Non-pigmented ciliary epithelial cell (primary cell): ENCODE data around the gene AK2.
A peak's percentile ranks its signal among the peaks of the same experiment; 100 is the strongest.
"Not testable (repeated sequence)": the region's sequence is repeated elsewhere in the genome, so short reads cannot be mapped to it uniquely, and the experiment has no call there.

Experiments
- DNase-seq: peaks from one replicate; pipeline ENCODE4 v3.0.0-alpha.2; 2010; ENCODE audit warnings: low read depth

AK2 gene

GRCh38 chr1:33036526-33037503 lies at the start of gene AK2:
TSS of gene AK2 (minus strand) at chr1:33036883. CDS start at chr1:33036828, 55 bp downstream.
- peak; percentile 88 for DNase-seq

- DNase-seq: no peak
These were observed 49.7 kb upstream of the AK2 start for GRCh38 chr1:33086384-33086850.

- no peak for DNase-seq
These were observed 48.6 kb upstream of the AK2 start for GRCh38 chr1:33085332-33085731.

GRCh38 chr1:33082575-33083108 lies 46.0 kb upstream of the AK2 start:
- DNase-seq: no peak

GRCh38 chr1:33081554-33082305 lies 45.0 kb upstream of the AK2 start:
- DNase-seq: no peak

GRCh38 chr1:33080885-33081553 lies 44.3 kb upstream of the AK2 start, which contains the start of gene AZIN2:
TSS of gene AZIN2 (plus strand) at chr1:33081153. CDS start at chr1:33082250, 1,097 bp downstream.
- DNase-seq: peak; percentile 66

GRCh38 chr1:33080373-33080772 lies 43.7 kb upstream of the AK2 start:
- no peak for DNase-seq

GRCh38 chr1:33078030-33078591 lies 41.4 kb upstream of the AK2 start:
- no peak for DNase-seq

- no peak for DNase-seq
These were observed 37.7 kb upstream of the AK2 start for GRCh38 chr1:33074193-33074945.

- DNase-seq: no peak
These were observed 36.0 kb upstream of the AK2 start for GRCh38 chr1:33072707-33073106.

- DNase-seq: no peak
These were observed 33.9 kb upstream of the AK2 start for GRCh38 chr1:33070628-33071027.

GRCh38 chr1:33068108-33068507 lies 31.4 kb upstream of the AK2 start:
- not testable (repeated sequence) for DNase-seq

- DNase-seq: not testable (repeated sequence)
These were observed 29.8 kb upstream of the AK2 start for GRCh38 chr1:33066477-33066876.

- no peak for DNase-seq
These were observed 28.6 kb upstream of the AK2 start for GRCh38 chr1:33065301-33065700.

GRCh38 chr1:33064284-33064683 lies 27.6 kb upstream of the AK2 start:
- not testable (repeated sequence) for DNase-seq

- no peak for DNase-seq
These were observed 25.2 kb upstream of the AK2 start for GRCh38 chr1:33061834-33062233.

- peak; percentile 89 for DNase-seq
These were observed 23.9 kb upstream of the AK2 start for GRCh38 chr1:33060579-33061083.

GRCh38 chr1:33057095-33057494 lies 20.4 kb upstream of the AK2 start:
- DNase-seq: no peak

- no peak for DNase-seq
These were observed 19.7 kb upstream of the AK2 start for GRCh38 chr1:33056426-33056825.

- peak; percentile 80 for DNase-seq
These were observed 18.7 kb upstream of the AK2 start for GRCh38 chr1:33055210-33056008.
